ENCODE results near the gene HERC2. TPM values are rescaled to one million over a fixed set of nuclear protein-coding genes. Genes with fewer than 3 reads are reported as not detected.

HERC2 gene
- total and polyA plus RNA-seq, 4 donors: 17.9 to 76.0 (median 39.8) TPM

- 97 to 98% methylated on average over 20 of the region's 20 CpGs for WGBS, 2 donors
- no peak for DNase-seq
Measured at GRCh38 chr15:28112101-28112760, 209.7 kb downstream of the HERC2 start.

GRCh38 chr15:28111543-28111942 is 210.4 kb downstream of the HERC2 start:
- H3K4me1 ChIP-seq (ENCODE audit: control insufficient read depth in 5 of 5, insufficient read depth in 5 of 5, low read length in 5 of 5): peaks cover 0 to 28% (median 5%) of the 10 kb centered on the region in 5 donors
- no peaks in the 10 kb centered on the region for H3K9me3 ChIP-seq (ENCODE audit: control insufficient read depth in 4 of 4, insufficient read depth in 3 of 4, low read length in 3 of 4)
- no peak overlapping the region for H3K4me3 ChIP-seq
- WGBS, 2 donors: 92 to 96% methylated on average over 26 of the region's 26 CpGs
- H3K27ac ChIP-seq (ENCODE audit: low read depth in 1 of 2, low read length in 1 of 2): no peak overlapping the region
- DNase-seq (peak; percentile 59 to 81 (median 65)), ATAC-seq (ENCODE audit: insufficient read depth, low FRiP score) (no peak)
- no peak overlapping the region for H3K9ac ChIP-seq (ENCODE audit: insufficient read depth in 1 of 2, low read length in 2 of 2)
- no peaks in the 10 kb centered on the region for H3K27me3 ChIP-seq (ENCODE audit: control insufficient read depth in 3 of 3, insufficient read depth in 3 of 3, low read length in 2 of 3)
- peaks cover 10 to 48% (median 34%) of the 10 kb centered on the region in 4 donors for H3K36me3 ChIP-seq (ENCODE audit: control insufficient read depth in 4 of 4, insufficient read depth in 4 of 4, low read length in 4 of 4)
- no peak for TF ChIP-seq CTCF (IDR thresholded peaks at IDR 0.05; ENCODE audit: control extremely low read depth, extremely low read depth)

More at GRCh38 chr15:28112101-28112760, 209.7 kb downstream of the HERC2 start:
- Histone ChIP-seq H3K27ac (ENCODE audit: low read depth in 1 of 2, low read length in 1 of 2) (no peak overlapping the region), H3K4me1 (ENCODE audit: control insufficient read depth in 5 of 5, insufficient read depth in 5 of 5, low read length in 5 of 5) (peaks cover 0 to 25% (median 5%) of the 10 kb centered on the region in 5 donors), H3K27me3 (ENCODE audit: control insufficient read depth in 3 of 3, insufficient read depth in 3 of 3, low read length in 2 of 3) (no peaks in the 10 kb centered on the region), H3K4me3 (no peak overlapping the region), H3K9me3 (ENCODE audit: control insufficient read depth in 4 of 4, insufficient read depth in 3 of 4, low read length in 3 of 4) (no peaks in the 10 kb centered on the region), H3K9ac (ENCODE audit: insufficient read depth in 1 of 2, low read length in 2 of 2) (no peak overlapping the region), H3K36me3 (ENCODE audit: control insufficient read depth in 4 of 4, insufficient read depth in 4 of 4, low read length in 4 of 4) (peaks cover 13 to 53% (median 39%) of the 10 kb centered on the region in 4 donors)
- ATAC-seq (ENCODE audit: insufficient read depth, low FRiP score): no peak
- no peak for TF ChIP-seq CTCF (IDR thresholded peaks at IDR 0.05; ENCODE audit: control extremely low read depth, extremely low read depth)

DNA sequence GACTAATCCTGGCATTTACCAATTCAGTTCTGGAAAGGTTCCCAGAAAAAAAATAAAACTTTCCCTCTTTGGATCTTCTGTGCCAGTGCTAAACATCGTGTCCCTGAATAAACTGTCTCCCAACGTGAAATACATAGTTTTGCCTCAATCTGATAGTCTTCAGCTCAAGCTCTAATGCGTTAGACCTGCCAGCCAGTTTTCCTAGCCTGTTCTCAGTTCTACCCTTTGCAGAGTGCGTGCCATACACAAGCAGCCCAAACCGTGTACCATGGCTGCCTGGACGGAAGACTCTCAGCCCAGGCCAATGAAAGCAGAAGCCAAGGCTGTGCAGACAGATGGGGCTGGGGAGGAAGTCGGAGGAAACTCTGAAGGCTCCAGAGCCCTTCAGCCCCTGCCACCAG is 211.5 kb downstream of the HERC2 start:
- WGBS, 2 donors: 65 to 77% methylated on average over 7 of the region's 7 CpGs
- H3K4me1 ChIP-seq (ENCODE audit: control insufficient read depth in 5 of 5, insufficient read depth in 5 of 5, low read length in 5 of 5): peaks cover 4 to 30% (median 7%) of the 10 kb centered on the region in 5 donors
- ATAC-seq (ENCODE audit: insufficient read depth, low FRiP score) (no peak), DNase-seq (peak in 1 of 3 donors; percentile 36)
- no peak overlapping the region for H3K4me3 ChIP-seq
- TF ChIP-seq CTCF (IDR thresholded peaks at IDR 0.05; ENCODE audit: control extremely low read depth, extremely low read depth): no peak
- H3K27me3 ChIP-seq (ENCODE audit: control insufficient read depth in 3 of 3, insufficient read depth in 3 of 3, low read length in 2 of 3): peaks cover 0 to 10% (median 0%) of the 10 kb centered on the region in 3 donors
- peaks cover 10 to 40% (median 30%) of the 10 kb centered on the region in 4 donors for H3K36me3 ChIP-seq (ENCODE audit: control insufficient read depth in 4 of 4, insufficient read depth in 4 of 4, low read length in 4 of 4)
- H3K9me3 ChIP-seq (ENCODE audit: control insufficient read depth in 4 of 4, insufficient read depth in 3 of 4, low read length in 3 of 4): no peaks in the 10 kb centered on the region
- H3K27ac ChIP-seq (ENCODE audit: low read depth in 1 of 2, low read length in 1 of 2): no peak overlapping the region
- no peak overlapping the region for H3K9ac ChIP-seq (ENCODE audit: insufficient read depth in 1 of 2, low read length in 2 of 2)
